ENCODE results near the gene EDN3. TPM values are rescaled to one million over a fixed set of nuclear protein-coding genes. Genes with fewer than 3 reads are reported as not detected.

The EDN3 gene
- total and polyA plus RNA-seq, 2 of the 8 experiments (the other 6 are each of a cell fraction or from before 2014, with no cell fraction given): 0.17 to 0.38 TPM

GRCh38 chr20:59322081-59322480 is 21.7 kb downstream of the EDN3 start:
- no peak overlapping the region for H2BK5ac ChIP-seq (ENCODE audit: low read depth, low read length)
- no peak overlapping the region for H3K27ac ChIP-seq (ENCODE audit: low read depth, low read length)
- H3K36me3 ChIP-seq (ENCODE audit: control insufficient read depth in 2 of 4, insufficient read depth in 4 of 4, low read length in 3 of 4): no peaks in the 10 kb centered on the region
- no peak overlapping the region for H2BK12ac ChIP-seq (ENCODE audit: low read depth, low read length)
- H4K20me1 ChIP-seq (replicated peaks in 1 of 2; ENCODE audit: control insufficient read depth in 1 of 2, insufficient read depth in 2 of 2, low read length in 2 of 2): no peaks in the 10 kb centered on the region
- no peak overlapping the region for H4K5ac ChIP-seq (ENCODE audit: insufficient read length, low read depth, low read length)
- H3K4me3 ChIP-seq (ENCODE audit: extremely low read depth in 1 of 4, insufficient read depth in 2 of 4, low read depth in 3 of 4, low read length in 4 of 4): no peak overlapping the region
- peaks cover 0 to 2% (median 0%) of the 10 kb centered on the region in 4 experiments; a peak in 1 of 7 replicates for H3K4me1 ChIP-seq (replicated peaks in 1 of 4; ENCODE audit: control insufficient read depth in 3 of 4, insufficient read depth in 4 of 4, low read length in 3 of 4)
- no peaks in the 10 kb centered on the region for H3K23me2 ChIP-seq (ENCODE audit: low read depth, low read length)
- H3K79me1 ChIP-seq (ENCODE audit: low read depth, low read length): no peaks in the 10 kb centered on the region
- no peaks in the 10 kb centered on the region for H3K9me3 ChIP-seq (ENCODE audit: insufficient read depth in 2 of 2, low read depth in 1 of 2, low read length in 1 of 2)
- ChIA-PET POLR2A (ENCODE audit: partially characterized antibody) (no interaction called here), CTCF (ENCODE audit: partially characterized antibody) (interaction anchor here (2.1 kb wide), 1 partner anchor 19 kb away, joined by 7 read pairs; no protein-coding TSS in a partner anchor)
- DNase-seq (ENCODE audit: low read depth in 1 of 2, low spot score in 2 of 2) (no peak), FAIRE-seq (no peak)
- H2BK120ac ChIP-seq (replicated peaks; ENCODE audit: low read depth, low read length): no peak overlapping the region
- H2AFZ ChIP-seq (ENCODE audit: low read length): no peak overlapping the region
- no peak overlapping the region for H4K91ac ChIP-seq (replicated peaks; ENCODE audit: insufficient read length, low read length)
- H3K4ac ChIP-seq (replicated peaks; ENCODE audit: insufficient read length, low read depth, low read length): no peak overlapping the region
- H3K14ac ChIP-seq (ENCODE audit: insufficient read length): no peak overlapping the region
- H3K9ac ChIP-seq (replicated peaks in 1 of 4; ENCODE audit: extremely low read depth in 1 of 4, low read depth in 3 of 4, low read length in 3 of 4): no peak overlapping the region
- H2BK15ac ChIP-seq (ENCODE audit: low read length): no peak overlapping the region
- H3K56ac ChIP-seq (replicated peaks; ENCODE audit: insufficient read length, low read depth, low read length): no peak overlapping the region
- TF ChIP-seq RNF2 (IDR thresholded peaks at IDR 0.05; ENCODE audit: borderline replicate concordance, low read depth, low read length, missing control alignments, poor library complexity, severe bottlenecking) (no peak), SP1 (IDR thresholded peaks at IDR 0.05; ENCODE audit: low read depth, low read length) (no peak), SIN3A (conservative IDR thresholded peaks at IDR 0.05 in 1 of 2, IDR thresholded peaks at IDR 0.05 in 1 of 2; ENCODE audit: low read depth in 1 of 2, low read length in 2 of 2) (no peak), ASH2L (IDR thresholded peaks at IDR 0.05; ENCODE audit: low read length) (no peak), ATF3 (IDR thresholded peaks at IDR 0.05; ENCODE audit: insufficient read depth, low read depth, low read length) (no peak), KDM1A (IDR thresholded peaks at IDR 0.05; ENCODE audit: borderline replicate concordance, low read length) (no peak), POLR2A (IDR thresholded peaks at IDR 0.05; ENCODE audit: control extremely low read depth in 1 of 2, low read depth in 2 of 2, low read length in 2 of 2) (no peak), KDM5A (IDR thresholded peaks at IDR 0.05; ENCODE audit: low read length) (no peak), CREB1 (IDR thresholded peaks at IDR 0.05) (no peak), E2F6 (IDR thresholded peaks at IDR 0.05) (no peak), MAFK (IDR thresholded peaks at IDR 0.05; ENCODE audit: low read depth, low read length) (no peak), EZH2 (IDR thresholded peaks at IDR 0.05; ENCODE audit: low read depth, low read length, severe bottlenecking) (no peak), JUN (IDR thresholded peaks at IDR 0.05; ENCODE audit: low read depth, low read length) (no peak), FOSL1 (IDR thresholded peaks at IDR 0.05; ENCODE audit: insufficient read depth, low read depth, low read length) (no peak)
- no peak overlapping the region for H2BK20ac ChIP-seq (ENCODE audit: low read length)
- no peak overlapping the region for H3K4me2 ChIP-seq (ENCODE audit: insufficient read depth in 1 of 2, low read depth in 2 of 2, low read length in 2 of 2)
- H3K18ac ChIP-seq (ENCODE audit: extremely low read depth, low read length): no peak overlapping the region
- no peaks in the 10 kb centered on the region; a peak in 1 of 7 replicates for H3K27me3 ChIP-seq (replicated peaks in 1 of 4; ENCODE audit: control insufficient read depth in 3 of 4, extremely low read depth in 1 of 4, insufficient read depth in 3 of 4, low read length in 3 of 4)
- no peak overlapping the region for H4K8ac ChIP-seq (ENCODE audit: extremely low read depth, insufficient read depth, low read length)
- H2AK5ac ChIP-seq (ENCODE audit: low read depth, low read length): no peak overlapping the region
- no peak overlapping the region for H3K23ac ChIP-seq (ENCODE audit: insufficient read length)
- no peaks in the 10 kb centered on the region for H3K79me2 ChIP-seq (ENCODE audit: control insufficient read depth in 1 of 2, insufficient read depth in 2 of 2, low read length in 2 of 2)
- 93% methylated on average over 9 of the region's 9 CpGs; no CpG with 5 or more reads in 1 of the 2 experiments for WGBS, 2 experiments (ENCODE audit: extremely low coverage in 1 of 2, insufficient coverage in 1 of 2, insufficient read length in 1 of 2, insufficient replicate concordance in 2 of 2, low coverage in 1 of 2, low lambda C conversion rate in 2 of 2, missing lambda C conversion rate in 1 of 2)
